Measurements from ENCODE around the gene HSPA1L. TPM values are rescaled to one million over a fixed set of nuclear protein-coding genes. Genes with fewer than 3 reads are reported as not detected.

HSPA1L gene
- total and polyA plus RNA-seq, 10 of the 15 experiments (the other 5 are each of a cell fraction or from before 2014, with no cell fraction given), result 0.69 to 2.5 (median 1.5) TPM

DNA sequence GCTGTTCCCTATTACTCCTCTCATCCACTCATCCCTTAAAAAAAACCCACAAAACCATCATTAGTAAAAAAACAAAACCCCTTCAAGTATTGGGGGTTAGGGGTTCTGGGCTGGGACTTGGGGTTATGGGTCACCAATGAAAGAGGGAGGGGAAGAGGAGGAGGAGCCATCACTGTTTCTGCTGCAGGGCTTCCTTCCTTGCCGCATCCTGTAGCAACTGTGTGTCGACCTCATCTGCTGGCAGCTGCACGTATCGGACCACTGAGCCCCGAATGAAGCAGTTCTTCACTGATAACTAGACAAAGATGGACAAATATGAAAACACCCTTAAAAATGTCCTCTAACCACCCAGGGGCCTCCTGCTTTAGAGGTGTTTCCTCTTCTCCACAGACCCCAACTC lies 17.5 kb downstream of the HSPA1L start:
- Histone ChIP-seq H4K20me1 (ENCODE audit: control insufficient read depth, insufficient read depth) (no peaks in the 10 kb centered on the region), H2AFZ (ENCODE audit: control insufficient read depth, low read depth, low read length) (no peak overlapping the region), H3K4me2 (ENCODE audit: control insufficient read depth, insufficient read depth) (no peak overlapping the region), H3K36me3 (ENCODE audit: control insufficient read depth in 2 of 2, insufficient read depth in 2 of 2, low read length in 1 of 2) (peaks cover 3% of the 10 kb centered on the region in 2 experiments; a peak in 2 of 4 replicates), H3K4me3 (no peak overlapping the region), H3K9ac (ENCODE audit: control insufficient read depth, insufficient read depth, low read length) (no peak overlapping the region), H3K9me3 (replicated peaks; ENCODE audit: control insufficient read depth, insufficient read depth, low read length) (no peaks in the 10 kb centered on the region), H3K79me2 (ENCODE audit: control insufficient read depth, insufficient read depth, low read length) (peaks cover 21% of the 10 kb centered on the region), H3K27ac (ENCODE audit: control insufficient read depth, insufficient read depth) (no peak overlapping the region), H3K4me1 (ENCODE audit: control insufficient read depth, insufficient read depth, low read length) (peaks cover 4% of the 10 kb centered on the region; the same call in 1 of the 2 replicates), H3K27me3 (replicated peaks in 1 of 2; ENCODE audit: control insufficient read depth in 2 of 2, insufficient read depth in 2 of 2, low read length in 1 of 2) (no peaks in the 10 kb centered on the region)
- RAD21 ChIA-PET (ENCODE audit: unreplicated experiment), result interaction anchor here (1.6 to 1.8 kb wide), 2 partner anchors 9 to 25 kb away, joined by 6 read pairs; partner anchors contain the start of gene LSM2
- POLR2A ChIA-PET, result interaction anchor here (2.1 kb wide), 1 partner anchor 22 kb away, joined by 6 read pairs; no protein-coding TSS in a partner anchor
- ATAC-seq (no peak), FAIRE-seq (no peak), DNase-seq (ENCODE audit: low read depth, low spot score) (no peak)
- BruUV-seq (replicated peaks), result no TSS peak
- WGBS (ENCODE audit: insufficient coverage, insufficient replicate concordance, low lambda C conversion rate, missing lambda C conversion rate), result 19% methylated on average over 5 of the region's 5 CpGs
- CTCF ChIA-PET, result interaction anchor here (0.6 to 3.7 kb wide), 5 partner anchors 8 to 335 kb away, joined by 3 to 26 read pairs (median 10); partner anchors contain the start of genes HSPA1B and LSM2
- SMC1A ChIA-PET (ENCODE audit: uncharacterized antibody, unreplicated experiment), result interaction anchor here (0.8 to 1.0 kb wide), 2 partner anchors 9 to 15 kb away, joined by 3 to 4 read pairs; partner anchors contain the start of gene LSM2
- intact Hi-C loops (cut with micrococcal nuclease; ENCODE audit: unreplicated experiment), result loop anchor here (2.0 to 5.0 kb wide), 2 partner anchors 15 to 35 kb away; no protein-coding TSS in a partner anchor
- in situ Hi-C loops (cut with MboI), result no loop called here
- TF ChIP-seq, protein P1, sequence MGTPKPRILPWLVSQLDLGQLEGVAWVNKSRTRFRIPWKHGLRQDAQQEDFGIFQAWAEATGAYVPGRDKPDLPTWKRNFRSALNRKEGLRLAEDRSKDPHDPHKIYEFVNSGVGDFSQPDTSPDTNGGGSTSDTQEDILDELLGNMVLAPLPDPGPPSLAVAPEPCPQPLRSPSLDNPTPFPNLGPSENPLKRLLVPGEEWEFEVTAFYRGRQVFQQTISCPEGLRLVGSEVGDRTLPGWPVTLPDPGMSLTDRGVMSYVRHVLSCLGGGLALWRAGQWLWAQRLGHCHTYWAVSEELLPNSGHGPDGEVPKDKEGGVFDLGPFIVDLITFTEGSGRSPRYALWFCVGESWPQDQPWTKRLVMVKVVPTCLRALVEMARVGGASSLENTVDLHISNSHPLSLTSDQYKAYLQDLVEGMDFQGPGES (IDR thresholded peaks at IDR 0.05), result no peak
- no peak for TF ChIP-seq RFX5 (IDR thresholded peaks at IDR 0.05; ENCODE audit: low read depth, low read length)
- no peak for TF ChIP-seq RBBP5 (conservative IDR thresholded peaks at IDR 0.05)
- TF ChIP-seq MEF2B (IDR thresholded peaks at IDR 0.05; ENCODE audit: partially characterized antibody, poor library complexity, severe bottlenecking), result no peak
- TF ChIP-seq, protein P2, sequence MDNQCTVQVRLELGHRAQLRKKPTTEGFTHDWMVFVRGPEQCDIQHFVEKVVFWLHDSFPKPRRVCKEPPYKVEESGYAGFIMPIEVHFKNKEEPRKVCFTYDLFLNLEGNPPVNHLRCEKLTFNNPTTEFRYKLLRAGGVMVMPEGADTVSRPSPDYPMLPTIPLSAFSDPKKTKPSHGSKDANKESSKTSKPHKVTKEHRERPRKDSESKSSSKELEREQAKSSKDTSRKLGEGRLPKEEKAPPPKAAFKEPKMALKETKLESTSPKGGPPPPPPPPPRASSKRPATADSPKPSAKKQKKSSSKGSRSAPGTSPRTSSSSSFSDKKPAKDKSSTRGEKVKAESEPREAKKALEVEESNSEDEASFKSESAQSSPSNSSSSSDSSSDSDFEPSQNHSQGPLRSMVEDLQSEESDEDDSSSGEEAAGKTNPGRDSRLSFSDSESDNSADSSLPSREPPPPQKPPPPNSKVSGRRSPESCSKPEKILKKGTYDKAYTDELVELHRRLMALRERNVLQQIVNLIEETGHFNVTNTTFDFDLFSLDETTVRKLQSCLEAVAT (IDR thresholded peaks at IDR 0.05), result no peak
- no peak for TF ChIP-seq FOXM1 (IDR thresholded peaks at IDR 0.05; ENCODE audit: low read depth, low read length)
- no peak for TF ChIP-seq MTA2 (IDR thresholded peaks at IDR 0.05; ENCODE audit: low read depth)
- no peak for TF ChIP-seq E4F1 (IDR thresholded peaks at IDR 0.05; ENCODE audit: borderline replicate concordance, partially characterized antibody)
- TF ChIP-seq IKZF1 (conservative IDR thresholded peaks at IDR 0.05), result no peak
- TF ChIP-seq, protein P3, sequence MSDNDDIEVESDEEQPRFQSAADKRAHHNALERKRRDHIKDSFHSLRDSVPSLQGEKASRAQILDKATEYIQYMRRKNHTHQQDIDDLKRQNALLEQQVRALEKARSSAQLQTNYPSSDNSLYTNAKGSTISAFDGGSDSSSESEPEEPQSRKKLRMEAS (IDR thresholded peaks at IDR 0.05; ENCODE audit: low read depth, low read length), result no peak
- TF ChIP-seq ATF7 (IDR thresholded peaks at IDR 0.05; ENCODE audit: low read depth), result no peak
- no peak for TF ChIP-seq BCLAF1 (IDR thresholded peaks at IDR 0.05)
- no peak for TF ChIP-seq ZZZ3 (IDR thresholded peaks at IDR 0.05; ENCODE audit: control insufficient read depth, insufficient read length, low read depth)
- TF ChIP-seq EP300 (IDR thresholded peaks at IDR 0.05; ENCODE audit: borderline replicate concordance in 1 of 2, control insufficient read depth in 1 of 2, low read depth in 2 of 2, low read length in 2 of 2), result no peak

Measured in GM12878 (cell line).